K562 (cell line): Measurements from ENCODE around the gene KIF3B. TPM values are rescaled to one million over a fixed set of nuclear protein-coding genes. Genes with fewer than 3 reads are reported as not detected.

Experiments
- ARID1B ChIP-seq: fragments of 450-650 bp; IDR thresholded peaks from 2 replicates; pipeline ENCODE4 v1.6.1; 2016; ENCODE audit warnings: antibody characterized with exemption, mild to moderate bottlenecking, inconsistent platforms
- CBX3 ChIP-seq, 2 experiments: IDR thresholded peaks; 1 replicate in 1 of 2; 2 replicates in 1 of 2; pipeline ENCODE4 v1.6.1; 2012; ENCODE audit warnings: inconsistent platforms in 2 of 2, low read length in 2 of 2, borderline replicate concordance in 1 of 2, control low read depth in 1 of 2
- E4F1 ChIP-seq: fragments of 250-450 bp; sonication (Bioruptor Pico); IDR thresholded peaks from 2 replicates; pipeline ENCODE4 v1.5.0; 2021; ENCODE audit warnings: mild to moderate bottlenecking, borderline replicate concordance
- FOSL1 ChIP-seq: fragments of 200-800 bp; sonication (Bioruptor generic); conservative IDR thresholded peaks from 2 replicates; pipeline ENCODE4 v1.6.1; 2016; ENCODE audit warnings: missing genetic modification characterization, missing compliant biosample characterization
- GTF2F1 ChIP-seq: IDR thresholded peaks from 2 replicates; pipeline ENCODE4 v1.6.1; 2011; ENCODE audit warnings: low read depth, low read length, improper control_type of control experiment
- HDAC3 ChIP-seq: fragments of 450-650 bp; IDR thresholded peaks from 2 replicates; pipeline ENCODE4 v1.6.1; 2018; ENCODE audit warnings: borderline replicate concordance, mild to moderate bottlenecking, moderate library complexity; ENCODE audit not compliant: partially characterized antibody
- HES1 ChIP-seq: fragments of 450-650 bp; IDR thresholded peaks from 2 replicates; pipeline ENCODE4 v1.6.1; 2016; ENCODE audit warnings: low read depth, mild to moderate bottlenecking, moderate library complexity
- MECOM ChIP-seq: fragments of 250-450 bp; sonication (Bioruptor Pico); IDR thresholded peaks from 2 replicates; pipeline ENCODE4 v1.8.0; 2022; ENCODE audit warnings: inconsistent platforms
- MTA3 ChIP-seq: fragments of 450-650 bp; formaldehyde crosslinking; IDR thresholded peaks from 2 replicates; pipeline ENCODE4 v1.6.1; 2017; ENCODE audit warnings: mild to moderate bottlenecking, borderline replicate concordance
- PCBP1 ChIP-seq: fragments of 200-400 bp; formaldehyde crosslinking; IDR thresholded peaks from 2 replicates; pipeline ENCODE4 v1.6.1; 2018; ENCODE audit warnings: mild to moderate bottlenecking, low read depth, low read length; ENCODE audit not compliant: poor library complexity, severe bottlenecking
- RHOXF2B ChIP-seq: fragments of 250-450 bp; sonication (Bioruptor Pico); conservative IDR thresholded peaks from 2 replicates; pipeline ENCODE4 v1.5.1; 2021
- SMARCC2 ChIP-seq: fragments of 450-650 bp; IDR thresholded peaks from 2 replicates; pipeline ENCODE4 v1.6.1; 2017; ENCODE audit warnings: antibody characterized with exemption, moderate library complexity, mild to moderate bottlenecking, low read depth
- STAT5B ChIP-seq: fragments of 250-450 bp; sonication (Bioruptor Pico); IDR thresholded peaks from 2 replicates; pipeline ENCODE4 v1.8.0; 2021; ENCODE audit warnings: mild to moderate bottlenecking, inconsistent platforms
- TCFL5 ChIP-seq: fragments of 250-450 bp; sonication (Bioruptor Pico); conservative IDR thresholded peaks from 2 replicates; pipeline ENCODE4 v1.6.1; 2021; ENCODE audit warnings: mild to moderate bottlenecking, moderate library complexity, matching md5 sums
- ZBTB43 ChIP-seq: sonication (generic); formaldehyde crosslinking; IDR thresholded peaks from 2 replicates; pipeline ENCODE4 v1.8.0; 2023; ENCODE audit warnings: mild to moderate bottlenecking, missing genetic modification reagents
- ZC3H8 ChIP-seq: fragments of 450-650 bp; IDR thresholded peaks from 2 replicates; pipeline ENCODE4 v1.6.1; 2017
- ZKSCAN8 ChIP-seq: fragments of 200-800 bp; sonication (Bioruptor generic); IDR thresholded peaks from 2 replicates; pipeline ENCODE4 v1.6.1; 2016; ENCODE audit warnings: missing genetic modification characterization, missing compliant biosample characterization
- ZNF518B ChIP-seq: fragments of 250-450 bp; sonication (Bioruptor Pico); IDR thresholded peaks from 2 replicates; pipeline ENCODE4 v1.5.0; 2021; ENCODE audit warnings: mild to moderate bottlenecking, moderate library complexity
- ZNF668 ChIP-seq: fragments of 250-450 bp; sonication (Bioruptor Pico); IDR thresholded peaks from 2 replicates; pipeline ENCODE4 v1.8.0; 2022; ENCODE audit warnings: mild to moderate bottlenecking, inconsistent platforms
- polyA plus RNA-seq, 8 experiments: library from polyadenylated mRNA; depleted of rRNA in 4 of 8; stranded (reverse) in 5 of 8; unstranded in 3 of 8; fragments of >200 nt; fragmentation: Nextera tagmentation in 2 of 8; fragmentation: Illumina TruSeq in 1 of 8; extraction: Ambion mirVana in 2 of 8; extraction: Trizol in 1 of 8; gene quantifications; 2 replicates each; pipeline versions ENCODE4 v1.2.1 to v1.2.3, GENCODE V29; 2011 to 2014; ENCODE audit warnings: inconsistent platforms in 1 of 8, missing spikeins in 1 of 8
- total RNA-seq, 7 experiments: library from RNA; depleted of rRNA in 6 of 7; stranded (reverse); fragments of >200 nt in 6 of 7; fragmentation: Illumina TruSeq in 2 of 7; extraction: Trizol in 2 of 7; gene quantifications; 2 replicates each; pipeline versions ENCODE4 v1.2.1 to v1.2.3, GENCODE V29; 2011 to 2021; ENCODE audit warnings: low replicate concordance in 1 of 7

Gene KIF3B
- total and polyA plus RNA-seq, 9 of the 15 experiments (the other 6 are each of a cell fraction or from before 2014, with no cell fraction given), result 2.9 to 12.3 (median 8.6) TPM

- no peak for TF ChIP-seq E4F1
- peak; percentile 97 for TF ChIP-seq SMARCC2
- no peak for TF ChIP-seq ZNF668 (CRISPR knock-in tag)
- peak; percentile 86 for TF ChIP-seq HES1
- TF ChIP-seq ZNF518B (CRISPR knock-in tag), result no peak
- TF ChIP-seq FOSL1 (tag), result peak; percentile 95
- TF ChIP-seq MECOM (CRISPR knock-in tag), result peak; percentile 100
- TF ChIP-seq TCFL5 (CRISPR knock-in tag), result no peak
- TF ChIP-seq PCBP1, result no peak
- TF ChIP-seq CBX3 (IDR thresholded peaks at IDR 0.05; ENCODE audit: borderline replicate concordance in 1 of 2, low read length in 2 of 2), result peak in 1 of 2 experiments; percentile 33; a peak in 1 of 3 replicates
- TF ChIP-seq RHOXF2B (CRISPR knock-in tag), result no peak
- TF ChIP-seq ZBTB43 (CRISPR knock-in tag), result no peak
- peak; percentile 98 for TF ChIP-seq ARID1B
- TF ChIP-seq HDAC3, result peak; percentile 87
- TF ChIP-seq STAT5B, result no peak
- no peak for TF ChIP-seq GTF2F1
- TF ChIP-seq ZC3H8, result no peak
- TF ChIP-seq ZKSCAN8, result peak; percentile 71; the same call in 1 of the 2 replicates
- peak; percentile 89 for TF ChIP-seq MTA3
These were observed 8.3 kb downstream of the KIF3B start (continued) for GRCh38 chr20:32285621-32286371.
